Stimulated activated CD8-positive, alpha-beta memory T cell treated with anti-CD3 and anti-CD28 coated beads, Interleukin-7, amount 100 ng/mL, for 4 hours (primary cell): ENCODE data around the gene NUDCD3.
"Not testable (repeated sequence)": the region's sequence is repeated elsewhere in the genome, so short reads cannot be mapped to it uniquely, and the experiment has no call there.

ENCODE experiments used
- DNase-seq, 2 donors: peaks; one replicate each; pipeline ENCODE4 v3.0.0-alpha.2; 2020; ENCODE audit warnings: low read depth in 2 of 2

The NUDCD3 gene

DNA sequence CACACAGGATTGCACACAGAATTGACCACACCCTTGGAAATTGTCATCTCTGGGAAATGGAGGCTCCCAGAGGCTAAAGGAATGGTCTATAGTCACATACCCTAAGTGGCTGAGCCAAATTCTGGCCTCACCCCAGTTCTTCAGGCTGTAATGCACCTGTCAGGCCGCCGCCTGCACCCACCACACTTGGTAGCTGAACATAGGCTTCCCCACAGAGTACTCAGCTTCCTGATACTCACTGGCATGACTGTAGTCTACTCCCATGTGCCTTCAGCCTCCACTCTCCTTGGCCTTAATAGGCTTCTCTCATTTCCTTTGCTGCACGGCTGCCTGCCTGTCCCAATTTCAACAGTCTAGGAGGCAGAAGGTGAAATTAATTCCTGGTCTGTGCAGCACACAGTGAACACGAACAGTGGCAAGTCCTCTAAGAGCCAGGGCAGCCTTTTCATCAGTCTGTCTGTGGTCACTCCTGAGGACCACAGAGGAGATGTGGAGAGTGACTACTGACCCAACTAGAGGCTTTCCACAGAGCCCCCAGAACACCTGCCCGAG lies 42.5 kb downstream of the NUDCD3 start:
- no peak for DNase-seq

GRCh38 chr7:44445986-44446671 lies 44.3 kb downstream of the NUDCD3 start:
- no peak for DNase-seq

DNA sequence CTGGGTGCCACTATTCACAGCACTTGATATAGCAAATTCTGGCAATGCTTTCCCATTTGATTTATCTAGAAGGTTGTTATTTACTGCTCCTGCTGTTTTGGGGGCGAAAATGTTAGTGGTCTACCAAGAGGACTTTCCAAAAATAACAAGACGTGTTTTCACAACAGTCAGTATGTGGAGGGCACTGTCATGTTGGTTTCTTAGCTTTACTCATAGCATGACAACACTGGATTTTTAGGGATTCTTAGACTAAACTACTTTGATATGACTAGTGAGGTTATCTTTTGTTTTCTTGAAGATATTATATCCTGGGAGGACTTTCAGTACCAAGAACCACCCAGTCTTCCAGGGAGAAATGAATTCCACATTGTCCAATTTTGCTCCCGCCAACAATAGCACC lies 49.4 kb downstream of the NUDCD3 start:
- DNase-seq = no peak

DNA sequence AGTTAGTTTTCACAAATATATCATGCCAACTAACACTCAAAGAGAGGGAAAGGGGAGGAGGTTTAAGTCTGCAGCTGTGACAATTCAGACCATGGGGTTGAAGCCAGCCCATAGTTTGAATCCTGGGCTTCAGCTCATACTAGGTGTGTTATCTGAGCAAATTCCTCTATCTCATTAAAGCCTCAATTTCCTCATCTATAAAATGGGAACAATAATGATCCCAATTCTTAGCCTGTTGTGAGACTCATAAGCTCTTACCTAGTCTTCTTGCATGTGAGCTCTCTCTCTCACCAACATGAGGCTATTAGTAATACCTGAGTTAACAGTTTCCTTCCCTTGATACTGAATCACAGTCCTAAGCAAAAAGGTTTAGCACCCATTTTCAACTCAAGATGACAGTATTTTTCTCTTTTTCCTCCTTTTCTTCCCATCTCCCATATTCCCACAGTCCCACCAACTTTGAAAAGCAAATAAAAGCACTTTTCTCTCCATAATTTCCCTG lies 49.8 kb downstream of the NUDCD3 start:
- no peak for DNase-seq

DNA sequence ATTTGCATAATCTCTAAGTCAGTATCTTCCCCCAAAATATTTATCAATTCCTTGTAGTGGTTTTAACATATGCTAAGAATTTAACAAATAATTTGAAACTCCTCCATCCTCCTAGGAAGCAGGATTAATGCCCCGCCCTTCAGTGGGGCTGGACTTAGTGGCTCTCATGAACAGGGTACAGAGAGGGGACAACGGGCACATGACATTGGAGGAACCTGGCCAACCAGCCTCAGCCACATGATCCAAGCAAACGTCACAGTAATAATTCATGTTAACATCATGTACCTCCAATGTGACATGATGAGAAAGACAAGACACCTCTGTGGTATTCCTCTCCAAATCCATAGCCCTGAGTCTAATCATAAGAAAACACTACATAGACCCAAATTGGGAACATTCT lies 50.5 kb downstream of the NUDCD3 start:
- no peak for DNase-seq

GRCh38 chr7:44438816-44439215 lies 51.6 kb downstream of the NUDCD3 start:
- no peak for DNase-seq

DNA sequence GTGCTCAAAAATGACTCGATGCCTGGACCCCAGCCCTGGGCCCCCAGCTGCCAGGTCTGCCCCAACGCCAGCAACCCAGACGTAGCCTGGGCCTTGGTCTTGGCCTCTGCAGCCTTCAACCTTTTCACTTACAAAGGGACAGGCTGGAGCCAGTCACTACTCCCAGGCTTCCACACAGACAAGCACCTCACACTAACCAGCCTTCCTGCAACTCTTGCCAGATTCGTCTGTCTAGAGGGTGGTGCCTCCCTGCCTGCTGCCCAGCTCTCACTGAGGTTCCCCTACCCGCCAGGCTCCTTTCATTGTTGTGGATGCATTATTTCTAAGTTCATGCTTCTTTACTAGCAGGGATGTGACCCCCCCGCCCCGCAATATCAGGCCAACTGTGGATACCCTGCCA lies 56.3 kb downstream of the NUDCD3 start:
- DNase-seq = no peak

DNA sequence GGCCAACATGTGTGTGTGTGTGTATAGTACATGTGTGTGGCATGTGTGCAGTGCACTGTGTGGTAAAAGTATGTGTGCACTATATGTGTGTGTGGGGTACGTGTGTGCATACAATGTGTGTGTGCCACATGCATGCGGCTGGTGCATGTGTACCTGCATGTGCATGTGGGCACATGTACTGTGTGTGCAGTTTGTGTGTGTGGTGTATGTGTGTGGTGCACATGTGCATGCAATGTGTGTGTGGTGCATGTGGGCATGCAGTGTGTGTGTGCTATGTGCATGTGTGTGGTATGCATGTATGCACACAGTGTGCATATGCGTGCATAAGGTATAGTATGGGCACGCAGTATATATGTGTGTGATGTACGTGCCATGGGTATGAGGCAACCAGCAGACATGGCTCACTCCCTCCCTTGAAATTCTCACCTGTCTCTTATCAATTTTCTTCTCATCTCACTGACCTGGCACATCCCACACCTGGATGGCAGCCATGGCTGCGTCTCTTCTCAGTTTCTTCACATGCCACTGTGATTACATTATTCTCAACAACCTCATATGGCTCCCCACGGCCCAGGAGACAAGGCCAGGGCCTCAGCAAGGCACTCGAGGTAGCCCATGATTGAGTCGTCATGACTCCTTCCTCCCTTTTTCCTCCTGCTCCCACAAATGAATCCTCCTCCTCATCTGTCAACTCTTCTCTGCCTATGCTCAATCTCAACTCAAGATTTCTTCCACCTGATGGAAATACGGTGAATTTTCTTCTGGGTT lies 57.0 kb downstream of the NUDCD3 start:
- no peak for DNase-seq

- DNase-seq = no peak
These were observed 58.0 kb downstream of the NUDCD3 start for GRCh38 chr7:44432381-44432977.

- no peak for DNase-seq
These were observed 59.3 kb downstream of the NUDCD3 start for GRCh38 chr7:44431091-44431608.

- DNase-seq = no peak
These were observed 60.4 kb downstream of the NUDCD3 start for GRCh38 chr7:44430054-44430453.

GRCh38 chr7:44424762-44425161 lies 65.7 kb downstream of the NUDCD3 start:
- DNase-seq = not testable (repeated sequence)

DNA sequence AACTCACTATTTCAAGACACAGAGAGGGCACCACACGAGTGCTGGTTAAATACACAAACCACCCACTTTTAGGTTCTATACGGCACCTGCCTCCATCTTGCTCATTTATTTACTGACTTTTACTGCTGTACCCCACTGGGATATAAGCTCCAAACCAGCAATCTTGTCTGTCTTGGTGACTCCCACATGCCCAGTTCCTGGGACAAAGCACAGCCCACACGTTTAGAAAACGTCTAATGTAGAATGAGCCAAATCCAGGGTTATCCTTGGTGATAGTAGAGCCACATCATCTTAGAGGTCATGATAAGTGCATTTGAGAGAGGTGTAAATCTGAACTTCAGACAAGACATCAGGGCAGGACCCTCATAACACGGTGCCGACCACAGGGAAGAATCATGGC lies 73.5 kb downstream of the NUDCD3 start:
- DNase-seq = no peak

GRCh38 chr7:44415510-44415909 lies 74.9 kb downstream of the NUDCD3 start:
- DNase-seq = no peak

DNA sequence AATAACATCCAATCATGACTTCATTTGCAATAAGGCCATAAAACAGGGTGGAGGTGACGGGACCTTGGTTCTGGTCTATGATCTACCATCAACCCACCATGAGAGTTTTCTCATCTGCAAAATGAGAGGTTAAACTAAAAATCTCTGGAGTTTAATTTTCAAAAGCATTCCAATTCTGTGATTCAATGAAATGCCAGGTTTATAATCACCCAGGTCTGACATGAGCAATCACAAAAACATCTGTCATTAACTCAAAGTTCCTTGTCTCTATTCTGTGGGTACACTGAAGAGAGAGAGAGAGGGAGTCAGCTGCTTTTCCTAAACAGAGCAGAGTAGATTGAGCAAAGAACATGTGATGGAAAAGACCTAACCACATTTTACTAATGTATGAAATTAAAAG lies 75.4 kb downstream of the NUDCD3 start:
- no peak for DNase-seq

- no peak for DNase-seq
These were observed 79.2 kb downstream of the NUDCD3 start for GRCh38 chr7:44411306-44411705.

DNA sequence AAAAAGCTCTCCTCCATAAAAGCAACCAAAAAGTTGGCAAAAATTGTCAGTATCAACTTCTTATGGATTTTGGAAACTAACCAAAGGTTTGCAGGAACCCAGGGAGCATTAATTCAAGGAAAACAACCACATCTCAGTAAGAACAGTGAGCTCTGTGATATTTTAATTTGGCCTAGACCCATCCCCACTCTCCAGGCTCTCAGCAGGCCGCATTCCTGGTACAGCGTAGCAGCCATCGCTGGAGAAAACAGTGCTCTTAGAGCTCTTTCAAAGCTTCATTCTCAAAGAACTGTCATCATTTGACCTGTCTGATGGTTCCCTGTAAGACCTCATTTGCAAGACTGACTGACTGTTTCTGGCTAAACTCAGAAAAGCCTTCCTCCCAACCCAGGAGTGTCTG lies 81.9 kb downstream of the NUDCD3 start:
- no peak for DNase-seq

DNA sequence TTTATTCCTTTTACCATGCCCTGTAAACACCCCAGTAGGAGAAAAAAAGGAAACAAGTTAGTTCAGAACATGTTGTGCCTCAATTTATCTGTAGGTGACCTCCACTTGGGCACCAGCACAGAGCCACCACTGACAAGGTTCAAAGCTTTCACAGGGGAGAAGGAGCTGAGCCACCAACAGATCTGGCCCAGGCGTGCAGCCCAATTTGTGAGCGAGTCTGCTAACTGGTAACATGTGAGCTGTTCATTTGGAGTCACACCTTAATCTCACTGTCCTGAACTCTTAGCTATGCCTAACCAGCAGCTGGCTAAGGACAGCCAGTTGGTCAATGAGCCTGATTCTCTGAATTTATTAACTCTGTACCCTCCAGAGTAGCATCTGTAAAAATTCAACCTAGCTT lies 86.7 kb downstream of the NUDCD3 start:
- DNase-seq = no peak

DNA sequence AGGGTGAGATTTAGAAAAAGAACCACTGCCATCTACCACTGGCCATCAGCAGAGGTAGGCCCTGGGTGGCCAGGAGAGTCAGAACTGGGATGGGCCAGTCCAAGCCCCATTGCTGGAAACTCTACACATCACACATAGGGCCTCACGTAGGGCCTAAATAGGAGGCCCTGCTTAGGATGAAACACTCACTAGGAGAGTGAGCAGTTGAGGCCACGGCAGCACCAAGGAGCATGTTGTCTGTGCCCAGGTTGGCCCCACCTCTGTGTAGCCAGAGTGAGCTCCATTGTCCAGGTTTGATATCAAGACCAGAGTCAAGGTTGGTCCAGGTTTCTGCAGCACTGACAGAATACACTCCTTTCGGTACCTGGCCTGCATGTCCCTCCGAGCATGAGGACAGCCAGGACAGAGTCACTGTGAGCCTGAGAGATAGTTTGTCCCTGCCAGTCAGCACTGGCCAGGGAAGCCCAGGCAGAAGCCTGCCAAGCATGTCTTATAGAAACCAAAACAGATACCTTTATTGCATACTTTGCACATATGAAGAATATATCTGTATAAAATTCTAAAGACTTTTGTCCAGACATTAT lies 87.2 kb downstream of the NUDCD3 start:
- no peak for DNase-seq

- DNase-seq = no peak
These were observed 87.9 kb downstream of the NUDCD3 start for GRCh38 chr7:44402401-44403060.

DNA sequence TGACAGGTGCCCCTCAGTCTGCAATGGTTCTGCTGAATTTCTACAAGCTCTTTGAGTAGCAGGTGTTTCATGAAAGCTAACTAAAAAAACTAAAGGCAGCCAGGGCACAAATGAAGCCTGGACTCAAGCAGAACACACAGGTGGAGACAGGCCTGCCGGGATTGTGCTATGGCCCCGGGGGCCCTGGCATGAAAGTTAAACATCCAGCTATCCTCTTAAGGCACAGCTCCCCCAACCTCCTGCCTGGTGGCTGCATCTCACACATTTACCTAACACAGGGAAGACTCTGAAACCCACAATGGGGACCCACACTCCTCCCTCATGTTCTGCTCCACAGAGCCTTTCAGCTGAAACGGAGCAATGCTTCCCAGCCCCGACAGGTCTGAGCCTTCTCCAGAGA lies 88.8 kb downstream of the NUDCD3 start:
- DNase-seq = no peak
